Measurements from ENCODE around the gene DHRS7B.

DHRS7B gene

DNA sequence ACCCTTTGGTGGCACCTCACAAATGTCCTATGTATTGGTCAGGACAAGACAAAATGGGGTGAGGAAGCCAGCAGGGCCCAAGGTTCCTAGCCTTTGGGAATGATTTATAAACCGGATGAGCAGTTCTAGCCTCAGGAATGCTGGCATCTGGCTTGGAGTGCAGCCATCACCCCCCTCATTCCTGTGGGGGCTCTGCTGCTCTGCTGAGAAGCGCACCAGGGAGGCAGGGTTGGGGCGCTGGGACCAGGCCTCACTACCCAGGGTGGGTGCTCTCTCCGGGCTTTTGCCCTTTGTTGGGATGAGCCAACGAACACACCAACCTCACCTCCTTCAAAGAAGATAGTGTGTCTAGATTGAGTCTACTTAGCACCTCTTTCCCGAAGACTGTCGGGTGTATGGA lies 47.9 kb downstream of the DHRS7B start:
- H3K9me3 ChIP-seq (replicated peaks in 1 of 11), result peaks cover 0 to 5% (median 0%) of the 10 kb centered on the region in 11 experiments; a peak in 1 of 22 replicates
- H3K27ac ChIP-seq, result no peak overlapping the region
- H3K36me3 ChIP-seq, result peaks cover 26 to 68% (median 52%) of the 10 kb centered on the region in 11 experiments
- H3K4me2 ChIP-seq, result no peak overlapping the region
- no peak overlapping the region for H3K9ac ChIP-seq
- no peak overlapping the region for H3K4me3 ChIP-seq
- no peaks in the 10 kb centered on the region for H3K27me3 ChIP-seq
- H3K4me1 ChIP-seq, result peaks cover 7 to 24% (median 14%) of the 10 kb centered on the region in 10 experiments; a peak in 17 of 20 replicates
- no peak for TF ChIP-seq Cebpa-rat (IDR thresholded peaks at IDR 0.05)
- peaks cover 0 to 18% (median 5%) of the 10 kb centered on the region in 11 experiments; a peak in 8 of 22 replicates for H4K20me1 ChIP-seq

DNA sequence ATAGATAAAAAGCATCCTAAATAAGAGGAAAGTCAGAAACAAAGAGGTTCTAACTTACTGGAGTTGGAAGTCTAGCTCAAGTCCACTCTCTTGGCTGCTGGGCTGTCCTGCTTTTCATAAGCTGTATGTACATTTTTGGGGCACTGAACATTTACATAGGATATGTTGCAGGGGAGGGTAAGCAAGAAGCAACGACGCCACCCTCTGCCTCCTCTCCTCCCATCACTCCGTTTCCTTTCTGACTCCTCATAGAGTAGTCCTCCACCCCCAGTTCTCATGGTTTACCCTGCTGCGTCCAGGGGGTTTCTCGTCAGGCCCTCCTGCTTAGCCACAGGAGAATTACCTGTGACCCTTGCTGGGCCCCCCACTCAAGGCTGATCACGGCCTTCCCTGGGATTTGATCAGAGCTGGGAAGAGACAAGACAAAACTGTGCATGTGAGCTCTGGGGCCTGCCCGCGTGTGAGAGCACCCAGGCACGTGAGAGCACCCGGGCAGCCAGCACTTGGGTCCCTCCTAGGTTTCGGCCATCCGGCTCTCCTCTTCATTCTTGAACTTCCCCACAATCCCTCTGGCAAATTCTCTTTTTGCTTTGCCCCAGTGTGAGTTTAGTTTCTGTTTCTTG lies 50.1 kb downstream of the DHRS7B start:
- TF ChIP-seq Cebpa-rat (IDR thresholded peaks at IDR 0.05), result no peak
- peaks cover 26 to 85% (median 66%) of the 10 kb centered on the region in 11 experiments for H3K36me3 ChIP-seq
- no peak overlapping the region for H3K4me3 ChIP-seq
- H3K4me2 ChIP-seq, result no peak overlapping the region
- H3K27ac ChIP-seq, result no peak overlapping the region
- H4K20me1 ChIP-seq, result peaks cover 0 to 2% (median 0%) of the 10 kb centered on the region in 11 experiments; a peak in 2 of 22 replicates
- H3K4me1 ChIP-seq, result peaks cover 0 to 2% (median 0%) of the 10 kb centered on the region in 10 experiments; a peak in 5 of 20 replicates
- H3K9me3 ChIP-seq (replicated peaks in 1 of 11), result peaks cover 0 to 5% (median 0%) of the 10 kb centered on the region in 11 experiments; a peak in 1 of 22 replicates
- H3K9ac ChIP-seq, result no peak overlapping the region
- no peaks in the 10 kb centered on the region for H3K27me3 ChIP-seq

GRCh38 chr17:21177401-21177800 lies 50.6 kb downstream of the DHRS7B start:
- no peaks in the 10 kb centered on the region for H3K4me1 ChIP-seq
- H3K9ac ChIP-seq, result no peak overlapping the region
- no peak overlapping the region for H3K4me2 ChIP-seq
- no peaks in the 10 kb centered on the region for H3K27me3 ChIP-seq
- no peak for TF ChIP-seq Cebpa-rat (IDR thresholded peaks at IDR 0.05)
- peaks cover 28 to 87% (median 64%) of the 10 kb centered on the region in 11 experiments for H3K36me3 ChIP-seq
- no peaks in the 10 kb centered on the region; a peak in 1 of 22 replicates for H4K20me1 ChIP-seq
- H3K4me3 ChIP-seq, result no peak overlapping the region
- H3K27ac ChIP-seq, result no peak overlapping the region
- peaks cover 0 to 5% (median 0%) of the 10 kb centered on the region in 11 experiments; a peak in 1 of 22 replicates for H3K9me3 ChIP-seq (replicated peaks in 1 of 11)

DNA sequence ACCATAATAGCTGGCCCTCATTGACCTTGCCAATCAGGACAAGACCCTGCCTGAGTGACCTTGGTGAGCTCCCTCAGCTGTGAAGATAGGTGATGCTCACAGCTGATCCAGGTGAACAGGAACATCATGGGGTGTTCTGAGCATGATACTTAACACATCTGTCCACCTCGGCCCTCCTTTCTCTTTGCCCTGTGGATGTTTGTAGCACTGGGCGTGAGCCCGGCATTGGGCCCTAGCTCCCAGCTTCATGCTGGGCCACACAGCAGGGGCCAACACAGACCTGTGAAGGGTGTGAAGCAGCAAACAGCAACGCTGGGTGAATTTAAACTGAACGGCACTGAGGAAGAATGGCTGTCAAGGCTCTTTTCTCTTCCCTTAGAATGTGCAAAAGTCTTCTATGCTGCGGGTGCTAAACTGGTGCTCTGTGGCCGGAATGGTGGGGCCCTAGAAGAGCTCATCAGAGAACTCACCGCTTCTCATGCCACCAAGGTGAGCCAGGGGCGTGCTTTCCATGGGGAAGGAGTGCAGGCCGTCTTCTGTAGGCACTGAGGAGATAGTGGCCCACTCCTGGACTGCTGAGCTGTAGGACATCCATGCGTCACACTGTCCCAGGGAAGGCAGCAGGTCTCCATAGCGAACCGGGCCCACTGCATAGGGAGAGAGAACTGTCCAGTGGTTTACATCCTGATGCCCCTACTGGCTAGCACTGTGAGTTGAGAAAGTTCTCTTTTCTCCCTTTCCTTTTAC lies 51.3 kb downstream of the DHRS7B start:
- Histone ChIP-seq H3K36me3 (peaks cover 26 to 86% (median 58%) of the 10 kb centered on the region in 11 experiments), H3K4me3 (no peak overlapping the region), H4K20me1 (no peaks in the 10 kb centered on the region; a peak in 1 of 22 replicates), H3K27ac (no peak overlapping the region), H3K27me3 (no peaks in the 10 kb centered on the region), H3K4me1 (no peaks in the 10 kb centered on the region), H3K9me3 (replicated peaks in 1 of 11) (peaks cover 0 to 5% (median 0%) of the 10 kb centered on the region in 11 experiments; a peak in 1 of 22 replicates), H3K9ac (no peak overlapping the region), H3K4me2 (no peak overlapping the region)
- TF ChIP-seq Cebpa-rat (IDR thresholded peaks at IDR 0.05), result no peak

DNA sequence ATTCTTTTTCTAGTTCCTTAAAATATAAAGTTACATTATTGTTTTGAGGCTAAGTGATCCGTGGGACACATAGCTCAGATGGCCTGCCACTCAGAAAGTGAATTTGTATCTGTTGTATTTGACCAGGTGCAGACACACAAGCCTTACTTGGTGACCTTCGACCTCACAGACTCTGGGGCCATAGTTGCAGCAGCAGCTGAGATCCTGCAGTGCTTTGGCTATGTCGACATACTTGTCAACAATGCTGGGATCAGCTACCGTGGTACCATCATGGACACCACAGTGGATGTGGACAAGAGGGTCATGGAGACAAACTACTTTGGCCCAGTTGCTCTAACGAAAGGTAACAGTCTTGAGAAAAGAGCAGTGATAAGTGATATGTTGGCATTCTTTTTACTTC lies 56.7 kb downstream of the DHRS7B start:
- Histone ChIP-seq H3K27me3 (no peaks in the 10 kb centered on the region), H3K27ac (no peak overlapping the region), H3K4me1 (peaks cover 0 to 12% (median 3%) of the 10 kb centered on the region in 10 experiments; a peak in 7 of 20 replicates), H3K36me3 (peaks cover 44 to 79% (median 65%) of the 10 kb centered on the region in 11 experiments), H3K4me2 (no peak overlapping the region), H3K4me3 (no peak overlapping the region), H3K9me3 (replicated peaks in 1 of 11) (peaks cover 0 to 5% (median 0%) of the 10 kb centered on the region in 11 experiments; a peak in 1 of 22 replicates), H3K9ac (no peak overlapping the region), H4K20me1 (no peaks in the 10 kb centered on the region)
- no peak for TF ChIP-seq Cebpa-rat (IDR thresholded peaks at IDR 0.05)

GRCh38 chr17:21184570-21184969 lies 57.8 kb downstream of the DHRS7B start:
- Histone ChIP-seq H3K27ac (no peak overlapping the region), H3K4me1 (peaks cover 0 to 12% (median 3%) of the 10 kb centered on the region in 10 experiments; a peak in 7 of 20 replicates), H3K36me3 (peaks cover 55 to 79% (median 67%) of the 10 kb centered on the region in 11 experiments), H4K20me1 (no peaks in the 10 kb centered on the region; a peak in 1 of 22 replicates), H3K9me3 (replicated peaks in 1 of 11) (no peaks in the 10 kb centered on the region), H3K27me3 (no peaks in the 10 kb centered on the region), H3K4me3 (no peak overlapping the region), H3K9ac (no peak overlapping the region), H3K4me2 (no peak overlapping the region)
- no peak for TF ChIP-seq Cebpa-rat (IDR thresholded peaks at IDR 0.05)

- Histone ChIP-seq H3K4me2 (no peak overlapping the region), H3K9me3 (replicated peaks in 1 of 11) (no peaks in the 10 kb centered on the region), H3K36me3 (peaks cover 59 to 79% (median 67%) of the 10 kb centered on the region in 11 experiments), H4K20me1 (no peaks in the 10 kb centered on the region; a peak in 1 of 22 replicates), H3K4me3 (no peak overlapping the region), H3K4me1 (peaks cover 0 to 12% (median 3%) of the 10 kb centered on the region in 10 experiments; a peak in 7 of 20 replicates), H3K27ac (no peak overlapping the region), H3K27me3 (no peaks in the 10 kb centered on the region), H3K9ac (no peak overlapping the region)
- no peak for TF ChIP-seq Cebpa-rat (IDR thresholded peaks at IDR 0.05)
Observed at GRCh38 chr17:21185061-21185460, 58.3 kb downstream of the DHRS7B start.

GRCh38 chr17:21186399-21187187 lies 59.8 kb downstream of the DHRS7B start:
- no peak for TF ChIP-seq Cebpa-rat (IDR thresholded peaks at IDR 0.05)
- Histone ChIP-seq H3K9me3 (replicated peaks in 1 of 11) (no peaks in the 10 kb centered on the region), H3K4me3 (no peak overlapping the region), H3K9ac (no peak overlapping the region; a peak in 1 of 22 replicates), H3K27me3 (no peaks in the 10 kb centered on the region), H3K4me1 (peaks cover 0 to 12% (median 5%) of the 10 kb centered on the region in 10 experiments; a peak in 8 of 20 replicates), H3K4me2 (peak overlapping the region in 3 of 11 experiments; percentile 40 to 76 (median 60); a peak in 5 of 22 replicates), H3K27ac (peak overlapping the region in 4 of 11 experiments; percentile 10 to 49 (median 30); a peak in 4 of 22 replicates), H4K20me1 (peaks cover 0 to 5% (median 0%) of the 10 kb centered on the region in 11 experiments; a peak in 3 of 22 replicates), H3K36me3 (peaks cover 56 to 80% (median 72%) of the 10 kb centered on the region in 11 experiments)
